Epithelial cell of prostate (primary cell): ENCODE measurements around the gene ARID5A.
A peak's percentile ranks its signal among the peaks of the same experiment; 100 is the strongest.

Experiments used
- DNase-seq: peaks from one replicate; pipeline ENCODE4 v3.0.0-alpha.2; 2011; ENCODE audit warnings: low read depth, low spot score
- H3K27ac ChIP-seq: fragments of 450-650 bp; 2 replicates; pipeline ENCODE4 v1.5.1; 2017; ENCODE audit warnings: mild to moderate bottlenecking

The ARID5A gene

DNA sequence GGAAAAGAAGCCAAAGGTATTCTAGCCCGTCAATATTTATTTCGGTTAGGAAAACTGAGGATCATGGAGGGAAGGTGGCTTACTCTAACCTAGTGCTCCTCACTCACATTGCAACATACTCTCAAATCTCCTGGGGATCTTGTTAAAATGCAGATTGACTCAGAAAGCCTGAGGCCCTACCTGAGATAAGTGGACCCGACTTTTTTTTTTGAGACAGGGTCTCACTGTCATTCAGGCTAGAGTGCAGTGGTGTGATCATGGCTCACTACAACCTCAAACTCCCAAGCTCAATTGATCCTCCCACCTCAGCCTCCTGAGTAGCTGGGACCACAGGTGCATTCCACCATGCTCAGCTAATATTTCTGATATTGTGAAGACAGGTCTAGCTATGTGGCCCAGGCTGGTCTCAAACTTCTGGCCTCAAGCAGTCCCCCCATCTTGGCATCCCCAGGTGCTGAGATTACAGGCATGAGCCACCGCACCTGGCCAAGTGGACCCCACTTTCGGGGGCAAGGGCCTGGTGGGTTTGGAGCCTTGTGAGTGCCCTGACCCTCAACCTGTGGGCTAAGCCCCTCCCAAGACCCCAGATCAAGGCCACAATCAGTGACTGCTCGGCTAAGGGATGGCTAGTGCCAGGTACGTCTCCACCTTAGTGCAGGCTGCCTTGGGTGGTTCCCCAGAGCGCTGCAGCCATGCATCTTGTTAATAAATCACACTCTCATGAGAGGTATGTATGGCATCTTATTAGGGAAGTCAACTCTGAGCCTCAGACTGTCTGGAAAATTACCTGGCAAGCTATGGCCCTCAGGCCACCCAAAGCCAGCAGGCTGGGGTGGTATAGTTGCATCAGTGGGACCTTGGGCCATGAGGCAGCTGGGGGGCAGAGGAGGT, 30.3 kb upstream of the ARID5A start:
- DNase-seq = no peak
- no peak overlapping the region for H3K27ac ChIP-seq

- no peak for DNase-seq
Observed at GRCh38 chr2:96506907-96507240, 29.7 kb upstream of the ARID5A start.

GRCh38 chr2:96507957-96508520, 28.5 kb upstream of the ARID5A start:
- no peak for DNase-seq
- H3K27ac ChIP-seq = no peak overlapping the region

More at GRCh38 chr2:96506907-96507240, 29.7 kb upstream of the ARID5A start:
- no peak overlapping the region for H3K27ac ChIP-seq

GRCh38 chr2:96508521-96509113, 27.9 kb upstream of the ARID5A start:
- no peak overlapping the region for H3K27ac ChIP-seq
- no peak for DNase-seq

DNA sequence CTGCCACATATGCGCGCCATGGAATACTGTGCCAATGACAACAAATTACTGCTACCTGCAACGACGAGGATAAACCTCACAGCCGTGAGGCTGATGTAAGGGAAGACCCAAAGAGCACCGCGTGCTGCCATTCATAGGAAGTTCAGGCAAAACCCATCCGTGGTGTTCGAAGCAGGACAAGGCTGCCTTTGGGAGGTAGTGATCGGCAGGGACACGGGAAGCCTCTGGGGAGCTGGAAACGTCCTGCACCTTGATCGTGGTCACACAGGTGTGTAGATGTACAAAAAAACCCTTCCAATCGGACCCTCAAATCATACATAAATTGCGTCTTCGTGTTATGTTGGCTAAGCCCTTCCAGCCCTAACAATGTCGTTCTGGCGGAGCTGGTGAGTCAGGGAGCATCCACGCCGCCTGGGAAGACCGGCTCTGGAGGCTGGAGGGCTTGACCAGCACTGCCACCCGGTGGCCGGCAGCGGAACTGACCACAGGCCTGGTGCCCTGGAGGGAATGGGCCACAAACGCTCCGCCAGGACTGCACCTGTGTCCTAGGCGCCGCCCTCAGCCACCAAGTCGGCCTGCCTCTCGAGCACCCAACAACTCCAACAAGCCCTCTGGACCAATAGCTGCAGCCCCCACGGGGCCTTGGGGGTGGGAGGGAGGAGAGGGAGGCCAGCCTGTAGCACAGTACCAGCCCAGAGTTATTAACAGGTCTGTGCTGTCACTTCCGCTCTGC, 27.3 kb upstream of the ARID5A start:
- DNase-seq = peak; percentile 41
- no peak overlapping the region for H3K27ac ChIP-seq

GRCh38 chr2:96509847-96510230, 26.7 kb upstream of the ARID5A start:
- DNase-seq = no peak
- no peak overlapping the region for H3K27ac ChIP-seq

DNA sequence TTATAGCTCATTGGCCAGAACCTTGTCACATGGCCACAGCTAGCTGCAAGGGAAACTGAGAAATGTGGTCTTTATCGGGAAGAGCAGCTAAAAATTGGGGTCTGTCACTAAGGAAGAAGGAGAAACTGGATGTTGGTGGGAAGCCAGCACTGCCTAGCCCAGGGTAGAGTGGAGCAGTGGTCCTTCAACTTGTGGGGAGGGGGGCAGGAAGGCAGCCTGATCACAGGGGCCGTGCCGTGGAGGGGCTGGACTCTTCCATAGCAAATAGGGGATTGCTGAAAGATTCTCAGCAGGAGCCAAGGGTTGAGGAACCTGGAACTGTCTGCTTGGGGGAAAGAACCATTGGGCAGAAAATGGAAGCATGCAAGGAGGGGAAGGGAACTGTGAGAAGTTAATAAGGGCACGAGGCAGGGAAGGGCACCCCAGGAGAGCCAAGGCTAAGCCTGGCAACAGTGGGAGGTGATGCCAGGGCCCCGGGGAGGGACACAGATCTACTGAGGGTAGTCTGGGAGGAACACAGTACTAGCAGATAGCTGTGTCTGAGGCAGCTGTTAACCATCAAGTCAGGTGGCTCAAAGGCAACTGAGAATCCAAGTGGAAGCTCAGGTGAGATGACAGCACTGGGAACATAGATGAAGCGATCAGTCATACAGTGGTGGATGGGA, 25.5 kb upstream of the ARID5A start:
- no peak overlapping the region for H3K27ac ChIP-seq
- no peak for DNase-seq

GRCh38 chr2:96511851-96512250, 24.7 kb upstream of the ARID5A start:
- no peak overlapping the region for H3K27ac ChIP-seq
- DNase-seq = no peak

GRCh38 chr2:96512341-96512740, 24.2 kb upstream of the ARID5A start:
- DNase-seq = no peak
- H3K27ac ChIP-seq = no peak overlapping the region

DNA sequence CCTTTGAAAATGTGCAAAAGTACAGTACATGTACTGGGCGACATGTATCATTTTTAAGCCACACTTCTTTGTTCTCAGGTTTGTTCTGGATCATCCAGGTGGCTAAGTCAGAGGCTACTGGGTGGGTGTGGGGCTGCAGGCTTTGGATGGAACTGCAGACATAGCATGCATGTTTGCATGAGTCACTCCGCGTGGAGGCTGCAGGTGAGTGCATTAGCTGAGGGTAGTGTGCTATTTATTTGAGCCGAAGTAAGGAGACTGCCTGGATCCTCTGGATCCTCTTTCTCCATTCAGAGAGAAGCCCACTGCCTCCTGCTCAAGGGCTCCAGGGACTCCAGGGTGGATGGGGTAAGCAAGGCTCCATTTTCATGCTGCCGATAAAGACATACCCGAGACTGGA, 22.0 kb upstream of the ARID5A start:
- DNase-seq = no peak

GRCh38 chr2:96517079-96517478, 19.5 kb upstream of the ARID5A start:
- DNase-seq = no peak
- H3K27ac ChIP-seq = no peak overlapping the region

More for the DNA sequence above, 22.0 kb upstream of the ARID5A start:
- no peak overlapping the region for H3K27ac ChIP-seq

- H3K27ac ChIP-seq = no peak overlapping the region
- no peak for DNase-seq
Observed at GRCh38 chr2:96520231-96520630, 16.3 kb upstream of the ARID5A start.

GRCh38 chr2:96520697-96521096, 15.9 kb upstream of the ARID5A start:
- H3K27ac ChIP-seq = no peak overlapping the region
- no peak for DNase-seq

DNA sequence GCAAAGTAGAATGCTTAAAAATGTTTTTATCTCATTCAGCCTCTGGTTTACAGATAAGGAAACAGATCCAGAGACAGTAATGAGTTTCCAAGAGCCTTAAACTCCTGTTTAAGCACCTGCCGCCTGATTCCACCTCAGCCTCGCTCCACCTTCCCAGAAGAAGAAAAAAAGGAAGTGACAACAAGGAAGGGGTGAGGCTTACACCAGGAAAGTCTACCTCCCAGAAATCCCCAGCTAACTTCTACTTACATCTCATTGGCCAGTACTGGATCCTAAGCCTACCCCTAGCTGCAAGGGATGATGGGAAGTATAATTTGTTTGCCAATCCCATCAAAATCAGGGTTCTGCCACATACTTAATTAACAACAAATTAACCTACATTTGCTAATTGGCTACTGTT, 15.3 kb upstream of the ARID5A start:
- no peak for DNase-seq
- H3K27ac ChIP-seq = no peak overlapping the region

- no peak overlapping the region for H3K27ac ChIP-seq
- DNase-seq = no peak
Observed at GRCh38 chr2:96522304-96523203, 14.0 kb upstream of the ARID5A start.

DNA sequence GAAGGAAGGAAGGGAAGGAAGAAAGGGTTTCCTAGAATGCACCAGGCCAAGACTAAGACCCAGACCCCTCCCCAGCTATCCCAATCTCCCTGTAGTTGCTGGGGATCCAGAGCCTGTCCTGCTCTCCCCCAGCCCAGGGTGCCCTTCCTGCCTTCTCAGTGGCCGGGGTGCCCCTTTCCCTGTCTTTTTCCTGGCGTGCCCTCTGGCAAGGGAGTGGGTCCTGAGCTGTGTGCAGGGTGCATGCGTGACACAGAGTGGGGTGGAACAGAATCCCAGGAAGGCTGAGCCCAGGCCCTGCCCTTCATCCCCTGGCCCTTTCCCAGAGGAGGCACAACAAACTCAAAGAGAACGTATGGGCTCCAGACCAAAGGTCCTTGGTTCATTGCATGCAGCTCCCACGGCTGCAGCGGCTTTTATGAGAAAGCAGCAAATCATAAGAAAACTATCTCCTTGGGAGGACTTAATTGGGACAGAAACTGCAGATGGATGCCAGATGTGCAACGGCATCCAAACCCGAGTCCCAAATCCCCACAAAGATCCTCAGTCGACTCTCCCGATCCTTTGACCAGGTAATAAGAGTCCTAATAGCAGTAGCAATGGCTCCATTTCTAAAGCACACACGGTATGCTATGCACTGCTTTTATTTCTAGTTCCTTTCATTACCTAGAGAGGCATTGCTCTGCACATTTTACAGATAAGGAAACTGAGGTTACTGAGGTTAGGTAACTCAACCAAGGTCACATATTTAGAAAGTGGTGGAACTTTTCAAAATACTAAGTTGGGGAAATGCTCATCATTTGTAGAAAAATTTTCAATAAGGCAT, 12.7 kb upstream of the ARID5A start:
- no peak for DNase-seq
- no peak overlapping the region for H3K27ac ChIP-seq

GRCh38 chr2:96524482-96525210, 11.9 kb upstream of the ARID5A start:
- no peak overlapping the region for H3K27ac ChIP-seq
- no peak for DNase-seq

- no peak for DNase-seq
Observed at GRCh38 chr2:96525211-96525507, 11.4 kb upstream of the ARID5A start.

More at GRCh38 chr2:96525211-96525507, 11.4 kb upstream of the ARID5A start:
- no peak overlapping the region for H3K27ac ChIP-seq
